GM12873 (cell line): Measurements from ENCODE around the gene WNK4.

Experiments
- CTCF ChIP-seq: IDR thresholded peaks from 2 replicates; pipeline ENCODE4 v1.5.1; 2012; ENCODE audit warnings: low read depth, mild to moderate bottlenecking, moderate library complexity, low read length, control low read depth; ENCODE audit not compliant: insufficient read depth; ENCODE audit errors: missing control alignments

The WNK4 gene

DNA sequence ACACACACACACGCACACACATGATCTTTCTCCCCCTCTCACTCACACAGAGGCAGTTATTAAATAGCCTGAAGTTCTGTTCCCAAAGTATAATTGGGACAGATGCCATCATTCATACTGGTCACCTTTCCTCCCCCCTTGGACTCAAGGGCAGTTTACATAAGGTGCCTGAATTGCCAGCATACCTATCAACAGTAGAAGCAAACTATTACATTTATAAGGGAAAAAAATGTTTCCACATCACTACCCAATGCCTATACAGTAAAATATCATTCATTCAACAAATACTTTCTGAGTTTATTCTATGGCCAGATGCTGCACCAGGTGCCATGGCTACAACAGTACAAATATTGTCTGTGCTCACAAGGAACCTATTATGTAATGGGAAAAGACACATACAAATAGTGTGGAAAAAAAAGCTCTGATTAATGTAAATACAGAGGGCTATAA, 24.5 kb downstream of the WNK4 start:
- no peak for TF ChIP-seq CTCF

- TF ChIP-seq CTCF: no peak
Observed at GRCh38 chr17:42806249-42806648, 25.8 kb downstream of the WNK4 start.

- no peak for TF ChIP-seq CTCF
Observed at GRCh38 chr17:42809250-42809649, 28.8 kb downstream of the WNK4 start.

- TF ChIP-seq CTCF: no peak
Observed at GRCh38 chr17:42814633-42815399, 34.4 kb downstream of the WNK4 start.

GRCh38 chr17:42817866-42818265, 37.5 kb downstream of the WNK4 start:
- TF ChIP-seq CTCF: no peak

- TF ChIP-seq CTCF: no peak
Observed at GRCh38 chr17:42818379-42818778, 38.0 kb downstream of the WNK4 start.

- peak; percentile 80 for TF ChIP-seq CTCF
Observed at GRCh38 chr17:42819939-42820535, 39.6 kb downstream of the WNK4 start.
